TTC549 (cell line): ENCODE results near the gene CTSL.

Experiments
- FAIRE-seq: peaks from 2 replicates; lab custom pipeline; 2012; peaks lifted over from hg19 to GRCh38; lab: Jason Lieb, UNC

CTSL gene

DNA sequence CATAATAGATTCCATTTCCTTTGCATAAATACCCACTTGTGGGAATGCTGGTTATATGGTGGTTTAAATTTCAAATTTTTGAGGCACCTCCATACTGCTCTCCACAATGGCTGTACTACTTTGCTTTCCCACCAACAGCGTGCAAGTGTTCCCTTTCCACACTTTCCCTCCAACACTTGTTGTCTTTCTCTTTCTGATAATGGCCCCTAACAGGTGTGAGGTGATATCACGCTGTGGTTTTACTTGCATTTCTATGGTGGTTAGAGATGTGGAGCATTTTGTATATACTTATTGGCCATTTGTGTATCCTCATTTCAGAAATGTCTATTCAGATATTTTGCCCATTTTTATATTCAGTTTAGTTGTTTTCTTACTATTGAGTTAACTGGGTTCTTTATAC lies 34.6 kb downstream of the CTSL start:
- no peak for FAIRE-seq

- no peak for FAIRE-seq
Measured at GRCh38 chr9:87763286-87763685, 37.4 kb downstream of the CTSL start.

GRCh38 chr9:87765521-87765920 lies 39.6 kb downstream of the CTSL start:
- FAIRE-seq: no peak

DNA sequence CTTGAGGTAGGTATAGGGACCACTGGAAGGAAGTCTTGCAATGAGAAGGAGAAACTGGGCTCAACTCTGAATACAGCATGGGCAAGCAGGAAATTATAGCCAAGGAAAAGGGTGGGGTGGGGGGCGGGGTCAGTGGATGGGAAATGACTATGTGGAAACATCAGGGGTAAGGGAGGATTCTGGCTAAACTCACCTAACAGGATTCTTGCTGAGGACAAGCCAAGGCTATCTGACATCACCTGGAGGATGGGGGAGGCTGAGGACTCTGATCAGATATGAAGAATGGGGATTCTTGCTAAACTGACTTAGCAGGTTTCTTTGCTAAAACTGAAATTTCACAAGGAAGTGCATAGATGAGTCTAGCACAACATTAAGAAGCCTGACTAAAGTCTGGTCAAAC lies 40.8 kb downstream of the CTSL start:
- FAIRE-seq: no peak

GRCh38 chr9:87770616-87771315 lies 44.8 kb downstream of the CTSL start:
- FAIRE-seq: no peak

GRCh38 chr9:87771316-87772006 lies 45.5 kb downstream of the CTSL start:
- no peak for FAIRE-seq

DNA sequence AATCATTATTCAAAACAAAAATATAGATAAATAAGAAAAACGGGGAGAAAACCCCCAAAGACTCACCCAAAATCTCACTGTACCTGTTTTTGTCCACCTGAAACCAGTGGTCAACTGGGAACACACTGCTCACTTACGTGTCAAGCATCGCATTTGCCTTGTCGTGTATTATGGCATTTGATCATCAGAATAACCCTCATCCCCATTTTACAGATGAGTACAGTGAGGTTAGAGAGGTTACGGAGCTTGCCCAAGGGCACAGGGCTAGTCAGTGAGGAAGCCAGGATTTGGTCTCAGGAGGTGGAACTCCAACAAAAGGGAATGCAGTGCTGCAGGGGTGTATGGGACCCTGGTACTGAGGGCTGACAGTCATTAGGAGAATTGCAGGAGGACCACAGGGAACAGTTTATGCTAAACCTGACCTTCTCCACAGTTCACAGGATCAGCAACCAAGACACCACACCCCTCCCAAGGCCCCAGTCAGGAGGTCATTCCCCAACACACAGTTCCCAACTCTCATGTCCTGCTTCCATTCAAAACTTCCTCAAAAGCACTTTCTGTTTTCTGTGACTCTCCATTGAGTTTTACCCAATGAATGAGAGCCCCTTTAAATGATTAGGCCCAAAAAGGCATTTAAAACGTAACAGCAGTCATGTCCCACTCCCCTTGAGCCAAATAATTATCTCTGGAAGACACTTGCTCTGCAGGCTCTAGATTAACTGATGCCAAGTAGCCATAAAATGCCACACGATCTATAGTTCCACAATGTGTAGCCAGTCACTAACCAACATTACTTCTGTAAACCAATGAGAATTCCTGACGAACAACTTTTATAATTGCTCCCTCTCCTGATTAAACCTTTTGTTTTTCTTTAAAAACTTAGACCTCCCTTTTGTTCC lies 50.8 kb downstream of the CTSL start:
- no peak for FAIRE-seq

- no peak for FAIRE-seq
Measured at GRCh38 chr9:87778996-87779395, 53.1 kb downstream of the CTSL start.
